GM10248 (cell line): Measurements from ENCODE around the gene MIA3.

Experiments
- CTCF ChIA-PET: fragments of 300-600 bp; sonication (Branson Sonifier 250); formaldehyde crosslinking; extraction: SDS; loops from one replicate; lab custom pipeline; 2021; ENCODE audit warnings: antibody characterized with exemption; lab: Yijun Ruan, JAX
- POLR2A ChIA-PET: fragments of 350-650 bp; sonication (Branson Sonifier 250); formaldehyde crosslinking; extraction: SDS; loops from one replicate; lab custom pipeline; 2020; ENCODE audit warnings: antibody characterized with exemption; lab: Yijun Ruan, JAX
- DNase-seq: peaks from one replicate; pipeline ENCODE4 v3.0.0; 2012; ENCODE audit errors: extremely low spot score
- TF ChIP-seq, protein P1 (sequence below): IDR thresholded peaks from 2 replicates; pipeline ENCODE4 v1.5.1; 2012; ENCODE audit warnings: mild to moderate bottlenecking, low read depth; ENCODE audit errors: extremely low read depth, missing control alignments, control extremely low read depth

Gene MIA3

GRCh38 chr1:222627232-222627631 lies 9.3 kb downstream of the MIA3 start:
- CTCF ChIA-PET = interaction anchor here (1.2 to 8.7 kb wide), 2 partner anchors 7 to 162 kb away, joined by 3 to 90 read pairs; no protein-coding TSS in a partner anchor
- TF ChIP-seq, protein P1, sequence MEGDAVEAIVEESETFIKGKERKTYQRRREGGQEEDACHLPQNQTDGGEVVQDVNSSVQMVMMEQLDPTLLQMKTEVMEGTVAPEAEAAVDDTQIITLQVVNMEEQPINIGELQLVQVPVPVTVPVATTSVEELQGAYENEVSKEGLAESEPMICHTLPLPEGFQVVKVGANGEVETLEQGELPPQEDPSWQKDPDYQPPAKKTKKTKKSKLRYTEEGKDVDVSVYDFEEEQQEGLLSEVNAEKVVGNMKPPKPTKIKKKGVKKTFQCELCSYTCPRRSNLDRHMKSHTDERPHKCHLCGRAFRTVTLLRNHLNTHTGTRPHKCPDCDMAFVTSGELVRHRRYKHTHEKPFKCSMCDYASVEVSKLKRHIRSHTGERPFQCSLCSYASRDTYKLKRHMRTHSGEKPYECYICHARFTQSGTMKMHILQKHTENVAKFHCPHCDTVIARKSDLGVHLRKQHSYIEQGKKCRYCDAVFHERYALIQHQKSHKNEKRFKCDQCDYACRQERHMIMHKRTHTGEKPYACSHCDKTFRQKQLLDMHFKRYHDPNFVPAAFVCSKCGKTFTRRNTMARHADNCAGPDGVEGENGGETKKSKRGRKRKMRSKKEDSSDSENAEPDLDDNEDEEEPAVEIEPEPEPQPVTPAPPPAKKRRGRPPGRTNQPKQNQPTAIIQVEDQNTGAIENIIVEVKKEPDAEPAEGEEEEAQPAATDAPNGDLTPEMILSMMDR = no peak
- no peak for DNase-seq
- POLR2A ChIA-PET = no interaction called here

GRCh38 chr1:222629921-222630535 lies 12.1 kb downstream of the MIA3 start:
- no peak for DNase-seq
- TF ChIP-seq, protein P1 = no peak
- POLR2A ChIA-PET = no interaction called here
- CTCF ChIA-PET = no interaction called here

DNA sequence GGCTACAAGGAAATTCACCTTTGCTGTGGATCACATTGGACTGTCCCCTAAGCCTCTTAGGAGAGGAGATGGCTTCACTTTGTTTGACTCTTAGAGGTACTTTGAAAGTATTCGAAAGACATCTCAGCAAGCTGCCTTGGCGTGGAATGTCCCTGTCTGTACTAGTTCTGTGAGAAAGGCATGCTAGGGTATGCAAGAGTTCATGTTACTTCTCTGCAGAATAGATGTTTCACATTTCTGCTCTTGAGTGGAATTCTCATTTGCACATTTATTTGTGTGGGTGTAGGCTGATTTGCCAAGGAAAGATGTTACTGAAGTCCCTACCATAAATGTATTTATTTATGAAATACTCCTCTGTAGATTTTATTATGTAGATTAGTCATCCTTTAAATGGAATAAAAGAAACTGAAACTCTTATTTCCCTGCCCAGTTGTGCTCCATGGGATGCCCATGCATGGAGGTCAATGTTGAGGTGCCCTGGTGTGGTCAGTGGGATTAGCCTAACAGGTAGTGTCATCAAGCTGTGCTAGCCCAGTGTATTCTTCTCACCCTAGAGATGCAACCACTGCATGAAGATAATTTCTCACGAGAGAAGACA lies 13.8 kb downstream of the MIA3 start:
- DNase-seq = no peak
- POLR2A ChIA-PET = no interaction called here
- CTCF ChIA-PET = interaction anchor here (1.4 to 5.8 kb wide), 2 partner anchors 9 to 166 kb away, joined by 10 to 90 read pairs; no protein-coding TSS in a partner anchor
- TF ChIP-seq, protein P1 = no peak

- CTCF ChIA-PET = interaction anchor here (1.4 to 5.8 kb wide), 2 partner anchors 10 to 168 kb away, joined by 10 to 90 read pairs; no protein-coding TSS in a partner anchor
- DNase-seq = no peak
- POLR2A ChIA-PET = no interaction called here
- TF ChIP-seq, protein P1 = no peak
These were observed 14.9 kb downstream of the MIA3 start for GRCh38 chr1:222632749-222633148.

GRCh38 chr1:222634180-222635013 lies 16.5 kb downstream of the MIA3 start:
- ChIA-PET POLR2A (interaction anchor here (0.5 to 1.5 kb wide), 2 partner anchors 10 to 1776 kb away, joined by 3 to 4 read pairs; no protein-coding TSS in a partner anchor), CTCF (interaction anchor here (0.6 to 5.8 kb wide), 38 partner anchors 10 to 711 kb away, joined by 3 to 90 read pairs (median 4); partner anchors contain the start of genes FAM177B and TAF1A)
- DNase-seq = peak; percentile 65
- TF ChIP-seq, protein P1 = peak; percentile 80

DNA sequence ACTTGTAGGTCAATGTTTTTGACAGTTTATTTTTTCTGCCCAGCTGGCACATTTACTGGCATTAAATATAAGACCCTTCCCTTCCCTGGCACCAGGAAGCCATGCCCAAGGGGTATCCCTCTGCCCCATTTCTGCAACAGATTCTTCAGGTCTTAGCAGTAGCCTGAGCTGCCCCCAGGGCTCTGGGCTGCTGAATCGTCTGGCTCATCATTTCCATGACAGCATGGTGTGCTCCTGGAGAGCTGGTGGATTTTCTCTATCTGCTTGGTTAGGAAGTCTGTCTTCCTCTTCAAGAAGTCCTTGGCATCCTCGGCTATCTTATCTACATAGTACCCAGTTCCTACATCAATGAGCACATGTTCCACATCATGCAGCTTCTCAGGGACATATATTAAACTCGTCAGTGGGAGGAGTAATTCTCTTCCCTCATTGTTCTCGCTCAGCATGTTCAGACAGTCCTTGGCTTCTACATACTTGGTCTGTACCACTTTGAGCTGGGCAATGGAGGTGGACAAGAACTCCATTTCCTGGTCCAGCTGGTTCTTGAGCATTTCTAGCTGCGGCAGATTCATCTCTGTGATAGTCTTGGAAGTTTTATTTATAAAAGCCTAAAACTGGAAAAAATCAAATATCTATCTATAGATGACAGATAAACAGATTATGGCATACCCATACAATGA lies 23.5 kb downstream of the MIA3 start:
- POLR2A ChIA-PET = no interaction called here
- TF ChIP-seq, protein P1 = no peak
- CTCF ChIA-PET = interaction anchor here (1.2 to 2.2 kb wide), 4 partner anchors 22 to 186 kb away, joined by 3 to 6 read pairs (median 4); no protein-coding TSS in a partner anchor
- no peak for DNase-seq
